ENCODE results near the gene IQCE.
A peak's percentile ranks its signal among the peaks of the same experiment; 100 is the strongest.

IQCE gene

GRCh38 chr7:2517026-2517425, 41.8 kb upstream of the IQCE start:
- DNase-seq (ENCODE audit: low spot score in 2 of 2), result no peak
- Mint-ChIP-seq H3K27me3 (no peaks in the 10 kb centered on the region), H3K36me3 (ENCODE audit: insufficient read depth) (peaks cover 18% of the 10 kb centered on the region), H3K4me3 (no peak overlapping the region), H3K4me1 (peaks cover 32% of the 10 kb centered on the region), H3K9me3 (no peaks in the 10 kb centered on the region), H3K27ac (ENCODE audit: low read depth) (no peak overlapping the region)
- ATAC-seq (replicated peaks; ENCODE audit: extremely low read depth, poor library complexity, severe bottlenecking), result no peak

GRCh38 chr7:2517678-2518507, 40.9 kb upstream of the IQCE start:
- Mint-ChIP-seq H3K4me1 (peaks cover 32% of the 10 kb centered on the region), H3K36me3 (ENCODE audit: insufficient read depth) (peaks cover 26% of the 10 kb centered on the region), H3K4me3 (peak overlapping the region; percentile 71), H3K27ac (ENCODE audit: low read depth) (no peak overlapping the region), H3K27me3 (no peaks in the 10 kb centered on the region), H3K9me3 (no peaks in the 10 kb centered on the region)
- ATAC-seq (replicated peaks; ENCODE audit: extremely low read depth, poor library complexity, severe bottlenecking) (no peak), DNase-seq (ENCODE audit: low spot score in 2 of 2) (no peak)

- no peak overlapping the region for H3K27ac Mint-ChIP-seq (ENCODE audit: low read depth)
- ATAC-seq (replicated peaks; ENCODE audit: extremely low read depth, poor library complexity, severe bottlenecking), result no peak
Observed at GRCh38 chr7:2518737-2519118, 40.1 kb upstream of the IQCE start.

GRCh38 chr7:2519119-2519930, 39.5 kb upstream of the IQCE start, which contains the start of gene LFNG:
Gene LFNG (plus strand): TSS chr7:2519774. CDS start chr7:2519862, 88 bp downstream.
- peaks cover 28% of the 10 kb centered on the region for H3K36me3 Mint-ChIP-seq (ENCODE audit: insufficient read depth)
- peak; percentile 63 for ATAC-seq (replicated peaks; ENCODE audit: extremely low read depth, poor library complexity, severe bottlenecking)
- H3K9me3 Mint-ChIP-seq, result no peaks in the 10 kb centered on the region
- H3K4me1 Mint-ChIP-seq, result peaks cover 31% of the 10 kb centered on the region
- H3K27me3 Mint-ChIP-seq, result no peaks in the 10 kb centered on the region
- DNase-seq (ENCODE audit: low spot score in 2 of 2), result peak; percentile 61 to 63
- H3K27ac Mint-ChIP-seq (ENCODE audit: low read depth), result peak within 1 kb of the TSS; percentile 84
- H3K4me3 Mint-ChIP-seq, result peak within 1 kb of the TSS; percentile 93

More at GRCh38 chr7:2518737-2519118, 40.1 kb upstream of the IQCE start:
- no peaks in the 10 kb centered on the region for H3K9me3 Mint-ChIP-seq
- peaks cover 31% of the 10 kb centered on the region for H3K4me1 Mint-ChIP-seq
- H3K27me3 Mint-ChIP-seq, result no peaks in the 10 kb centered on the region
- H3K36me3 Mint-ChIP-seq (ENCODE audit: insufficient read depth), result peaks cover 28% of the 10 kb centered on the region
- DNase-seq (ENCODE audit: low spot score in 2 of 2), result no peak
- H3K4me3 Mint-ChIP-seq, result peak overlapping the region; percentile 71

DNA sequence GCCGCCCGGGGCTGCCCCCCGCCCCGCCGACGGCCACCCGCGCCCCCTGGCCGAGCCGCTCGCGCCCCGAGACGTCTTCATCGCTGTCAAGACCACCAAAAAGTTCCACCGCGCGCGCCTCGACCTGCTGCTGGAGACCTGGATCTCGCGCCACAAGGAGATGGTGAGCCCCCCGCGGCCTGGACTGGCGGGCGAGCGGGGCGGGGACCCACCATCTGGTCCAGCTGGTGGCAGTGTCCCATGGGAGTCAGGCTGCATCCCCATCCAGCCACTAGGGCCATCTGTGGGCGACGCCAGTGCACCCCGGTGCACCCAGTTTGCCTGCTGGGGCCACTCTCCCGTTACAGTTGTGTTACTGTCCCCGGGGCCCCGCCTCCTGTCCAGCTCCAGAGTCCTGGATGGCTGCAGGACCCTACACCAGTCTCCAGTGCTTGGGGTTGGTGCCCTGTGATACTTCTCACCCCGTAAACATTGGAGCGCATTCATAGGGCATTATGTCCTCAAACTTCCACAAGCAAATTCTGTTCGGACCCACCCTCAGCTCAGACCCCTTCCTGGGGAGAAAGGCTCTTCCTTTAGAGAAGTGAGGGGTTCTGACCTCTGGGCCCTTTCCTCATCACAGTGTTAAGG, 38.5 kb upstream of the IQCE start:
- Mint-ChIP-seq H3K4me1 (peaks cover 31% of the 10 kb centered on the region), H3K27me3 (no peaks in the 10 kb centered on the region), H3K27ac (ENCODE audit: low read depth) (peak overlapping the region; percentile 84), H3K9me3 (no peaks in the 10 kb centered on the region), H3K4me3 (peak overlapping the region; percentile 93), H3K36me3 (ENCODE audit: insufficient read depth) (peaks cover 28% of the 10 kb centered on the region)
- ATAC-seq (replicated peaks; ENCODE audit: extremely low read depth, poor library complexity, severe bottlenecking) (no peak), DNase-seq (ENCODE audit: low spot score in 2 of 2) (no peak)

DNA sequence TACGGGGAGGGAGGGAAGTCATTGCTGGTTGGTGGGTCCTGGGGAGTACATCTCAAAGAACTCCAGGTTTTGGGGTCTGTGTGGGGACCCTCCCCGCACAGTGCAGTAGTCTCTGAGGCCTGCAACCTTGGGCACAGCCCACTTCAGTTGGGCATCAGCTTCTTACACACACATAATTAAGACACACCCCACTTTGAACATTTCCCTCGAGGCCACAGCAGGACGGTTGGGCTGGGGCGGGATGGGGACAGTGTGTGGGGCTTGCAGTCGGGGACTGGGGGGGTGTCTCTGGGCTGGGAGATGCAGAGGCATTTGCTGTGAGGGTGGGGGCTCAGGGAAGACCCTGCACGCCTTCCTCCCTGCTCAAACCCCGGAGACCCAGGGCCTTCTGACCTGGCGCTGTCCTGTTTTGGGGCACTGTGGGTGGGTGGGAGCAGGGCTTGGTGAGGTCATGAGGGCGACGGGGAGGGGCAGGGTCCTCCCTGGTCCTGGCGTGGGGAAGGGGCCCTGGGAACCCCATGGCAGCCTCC, 38.0 kb upstream of the IQCE start:
- Mint-ChIP-seq H3K4me3 (peak overlapping the region; percentile 93), H3K9me3 (no peaks in the 10 kb centered on the region), H3K36me3 (ENCODE audit: insufficient read depth) (peaks cover 29% of the 10 kb centered on the region), H3K4me1 (peaks cover 34% of the 10 kb centered on the region), H3K27me3 (no peaks in the 10 kb centered on the region), H3K27ac (ENCODE audit: low read depth) (peak overlapping the region; percentile 84)
- ATAC-seq (replicated peaks; ENCODE audit: extremely low read depth, poor library complexity, severe bottlenecking) (no peak), DNase-seq (ENCODE audit: low spot score in 2 of 2) (no peak)

- H3K27me3 Mint-ChIP-seq, result no peaks in the 10 kb centered on the region
- H3K36me3 Mint-ChIP-seq (ENCODE audit: insufficient read depth), result peaks cover 31% of the 10 kb centered on the region
- peaks cover 36% of the 10 kb centered on the region for H3K4me1 Mint-ChIP-seq
- peak overlapping the region; percentile 93 for H3K4me3 Mint-ChIP-seq
- H3K27ac Mint-ChIP-seq (ENCODE audit: low read depth), result peak overlapping the region; percentile 86
- DNase-seq (ENCODE audit: low spot score in 2 of 2), result no peak
- peak; percentile 2 for ATAC-seq (replicated peaks; ENCODE audit: extremely low read depth, poor library complexity, severe bottlenecking)
- no peaks in the 10 kb centered on the region for H3K9me3 Mint-ChIP-seq
Observed at GRCh38 chr7:2521341-2521745, 37.4 kb upstream of the IQCE start.

GRCh38 chr7:2521952-2522591, 36.7 kb upstream of the IQCE start:
- Mint-ChIP-seq H3K27ac (ENCODE audit: low read depth) (peak overlapping the region; percentile 86), H3K9me3 (no peaks in the 10 kb centered on the region), H3K27me3 (no peaks in the 10 kb centered on the region), H3K4me1 (peaks cover 38% of the 10 kb centered on the region), H3K36me3 (ENCODE audit: insufficient read depth) (peaks cover 33% of the 10 kb centered on the region), H3K4me3 (peak overlapping the region; percentile 93)
- DNase-seq (ENCODE audit: low spot score in 2 of 2) (peak; percentile 44 to 61), ATAC-seq (replicated peaks; ENCODE audit: extremely low read depth, poor library complexity, severe bottlenecking) (peak; percentile 57)

- no peaks in the 10 kb centered on the region for H3K27me3 Mint-ChIP-seq
- H3K36me3 Mint-ChIP-seq (ENCODE audit: insufficient read depth), result peaks cover 36% of the 10 kb centered on the region
- peaks cover 40% of the 10 kb centered on the region for H3K4me1 Mint-ChIP-seq
- no peaks in the 10 kb centered on the region for H3K9me3 Mint-ChIP-seq
- peak overlapping the region; percentile 93 for H3K4me3 Mint-ChIP-seq
- H3K27ac Mint-ChIP-seq (ENCODE audit: low read depth), result peak overlapping the region; percentile 86
- DNase-seq (ENCODE audit: low spot score in 2 of 2) (no peak), ATAC-seq (replicated peaks; ENCODE audit: extremely low read depth, poor library complexity, severe bottlenecking) (no peak)
Observed at GRCh38 chr7:2522780-2523433, 35.9 kb upstream of the IQCE start.

- Mint-ChIP-seq H3K36me3 (ENCODE audit: insufficient read depth) (peaks cover 38% of the 10 kb centered on the region), H3K4me1 (peaks cover 40% of the 10 kb centered on the region), H3K27ac (ENCODE audit: low read depth) (no peak overlapping the region), H3K27me3 (no peaks in the 10 kb centered on the region), H3K4me3 (peak overlapping the region; percentile 93), H3K9me3 (no peaks in the 10 kb centered on the region)
- no peak for DNase-seq (ENCODE audit: low spot score in 2 of 2)
- ATAC-seq (replicated peaks; ENCODE audit: extremely low read depth, poor library complexity, severe bottlenecking), result no peak
Observed at GRCh38 chr7:2523461-2523936, 35.3 kb upstream of the IQCE start.

- no peak for ATAC-seq (replicated peaks; ENCODE audit: extremely low read depth, poor library complexity, severe bottlenecking)
- DNase-seq (ENCODE audit: low spot score in 2 of 2), result no peak
- Mint-ChIP-seq H3K4me1 (peaks cover 43% of the 10 kb centered on the region), H3K27me3 (no peaks in the 10 kb centered on the region), H3K9me3 (no peaks in the 10 kb centered on the region), H3K4me3 (peak overlapping the region; percentile 93), H3K27ac (ENCODE audit: low read depth) (no peak overlapping the region), H3K36me3 (ENCODE audit: insufficient read depth) (peaks cover 38% of the 10 kb centered on the region)
Observed at GRCh38 chr7:2523941-2524807, 34.6 kb upstream of the IQCE start.

Data from central memory CD8-positive, alpha-beta T cell (primary cell).